DMS114 treated with DMSO at 0.1 percent for 48 hours (cell line): Measurements from ENCODE around the gene CDC42EP1.

Experiments used
- DNase-seq: peaks from one replicate; lab custom pipeline; 2025; ENCODE audit not compliant: unreplicated experiment; lab: John Stamatoyannopoulos, UW

The CDC42EP1 gene

GRCh38 chr22:37559521-37559900, 769 bp upstream of the CDC42EP1 start:
- no peak for DNase-seq

DNA sequence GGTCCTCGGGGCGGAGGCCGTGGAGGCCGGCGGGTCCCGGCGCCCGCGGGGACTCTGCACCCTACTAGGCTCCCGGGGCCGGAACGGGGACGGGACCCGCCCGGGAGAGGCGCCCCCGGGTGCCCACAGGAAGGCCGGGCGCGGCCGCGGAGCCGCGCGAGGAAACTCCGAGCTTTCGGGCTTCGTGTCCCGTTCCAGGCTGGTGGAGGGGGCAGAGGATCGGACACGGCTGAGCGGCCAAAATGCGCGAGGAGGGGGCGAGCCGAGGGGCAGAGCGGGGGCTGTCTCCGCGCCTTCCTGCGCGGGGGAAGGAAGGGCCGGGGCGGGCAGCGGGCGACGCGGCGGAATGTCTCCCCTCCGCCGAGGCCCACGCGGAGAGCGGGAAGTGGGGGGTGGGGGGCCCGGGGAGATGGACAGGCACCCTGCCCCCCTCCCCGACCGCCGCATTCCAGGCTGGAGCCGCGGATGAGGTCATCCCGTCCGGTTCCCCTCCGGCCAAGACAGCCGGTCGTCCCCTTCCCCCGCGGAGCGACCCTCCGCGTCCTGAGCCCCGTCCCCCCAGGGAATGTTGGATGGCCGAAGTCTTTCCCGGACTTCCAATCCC, 430 bp downstream of the CDC42EP1 start:
- no peak for DNase-seq

GRCh38 chr22:37561212-37562048, 1.1 kb downstream of the CDC42EP1 start:
- DNase-seq = peak; percentile 62

DNA sequence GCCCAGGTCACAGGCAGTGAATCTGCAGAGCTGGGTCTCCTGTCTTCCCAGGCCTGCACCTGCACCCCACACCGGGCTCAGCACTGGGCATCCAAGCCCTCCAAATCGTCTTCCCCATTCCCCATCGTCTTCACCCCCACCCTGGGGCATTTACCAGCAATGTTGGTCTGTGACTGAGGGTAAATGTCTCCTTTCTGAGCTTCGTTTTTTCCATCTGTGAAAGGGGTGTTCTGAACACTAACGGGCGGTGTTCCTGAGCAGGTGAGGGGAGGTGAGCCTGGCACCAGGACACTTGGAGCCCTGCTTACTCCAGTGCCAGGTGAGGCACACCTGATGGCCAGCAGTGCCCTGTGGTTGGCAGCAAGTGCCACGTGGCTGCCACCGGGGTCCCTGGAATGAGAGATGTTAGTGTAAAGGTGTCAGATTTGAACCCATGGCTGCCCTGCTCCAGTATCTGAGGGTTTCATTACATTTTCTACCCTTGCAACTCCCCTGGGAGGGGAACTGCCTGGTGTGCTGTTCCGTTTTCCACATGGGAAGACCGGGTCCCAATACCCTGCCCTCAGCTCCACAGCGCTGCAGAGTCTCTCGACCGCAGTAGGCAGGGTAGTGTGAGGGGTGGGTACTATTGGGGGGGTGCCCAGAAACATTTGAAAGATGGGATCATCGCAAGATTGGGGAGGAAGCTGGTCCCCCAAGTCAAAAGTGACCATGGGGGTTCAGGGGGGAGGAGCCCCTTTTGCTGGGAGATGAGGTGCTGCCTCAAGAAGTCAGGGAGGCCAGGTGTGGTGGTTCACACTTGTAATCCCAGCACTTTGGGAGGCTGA, 2.0 kb downstream of the CDC42EP1 start:
- DNase-seq = no peak

DNA sequence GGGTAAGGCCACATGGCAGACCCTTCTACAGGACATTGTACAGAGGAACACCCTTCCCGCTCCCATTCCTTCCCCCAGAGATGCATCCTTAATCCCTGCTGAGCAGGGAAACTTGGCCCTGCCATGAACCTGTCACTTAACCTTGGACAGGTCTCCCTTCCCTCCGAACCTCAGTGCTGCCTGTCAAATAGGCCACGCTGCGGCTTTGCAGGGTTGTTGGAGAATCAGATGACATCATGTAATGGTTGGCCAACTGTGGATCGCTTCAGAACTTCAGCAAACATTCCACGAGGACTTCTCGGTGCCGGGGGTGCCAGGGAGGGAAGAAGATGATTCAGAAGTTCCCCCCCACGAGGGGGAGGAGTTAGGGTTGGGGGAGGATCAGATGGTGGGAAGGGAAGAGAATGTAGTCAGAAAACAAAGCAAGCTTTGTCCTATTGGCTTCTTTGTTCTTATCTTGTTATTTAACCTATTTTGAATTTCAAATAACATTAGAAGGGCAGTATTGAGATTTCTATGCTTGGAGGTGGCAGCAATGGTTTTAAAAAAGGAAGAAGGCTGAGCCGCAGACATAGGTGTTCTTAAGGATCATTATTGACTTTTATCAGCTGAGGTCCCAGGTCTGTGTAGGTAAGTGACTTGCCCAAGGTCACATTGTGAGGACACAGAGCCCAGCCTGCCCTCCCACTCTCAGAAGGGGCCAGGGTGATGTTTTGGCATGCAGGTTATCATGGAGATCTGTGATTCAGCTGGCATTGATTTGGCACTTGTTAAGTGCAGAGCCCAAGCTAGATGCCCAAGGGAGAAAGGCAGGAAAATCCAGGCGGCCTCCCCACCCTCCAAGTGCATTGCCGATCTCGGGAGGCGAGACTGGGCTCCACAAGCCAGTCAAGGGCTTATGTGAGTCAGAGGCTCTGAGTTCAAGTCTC, 3.1 kb downstream of the CDC42EP1 start:
- no peak for DNase-seq

GRCh38 chr22:37564111-37564711, 3.9 kb downstream of the CDC42EP1 start:
- no peak for DNase-seq

DNA sequence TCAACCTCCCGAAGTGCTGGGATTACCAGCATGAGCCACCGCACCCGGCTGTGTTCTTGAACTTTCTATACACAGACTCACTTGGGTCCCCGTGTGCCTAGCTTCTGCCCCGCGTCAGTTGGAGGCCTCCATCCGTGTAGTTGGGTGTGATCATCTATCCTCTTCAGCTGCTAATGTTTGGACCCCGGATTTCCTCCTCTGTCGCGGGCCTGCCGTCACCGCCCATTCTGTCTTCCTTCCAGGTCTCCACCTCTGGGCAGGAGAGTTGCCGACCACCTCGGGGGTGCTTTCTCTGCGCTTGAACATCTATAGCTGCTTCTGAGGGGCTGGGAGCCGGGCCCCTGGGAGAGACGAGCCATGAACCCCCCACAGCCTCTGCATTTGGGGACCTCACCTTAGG, 5.5 kb downstream of the CDC42EP1 start:
- no peak for DNase-seq

DNA sequence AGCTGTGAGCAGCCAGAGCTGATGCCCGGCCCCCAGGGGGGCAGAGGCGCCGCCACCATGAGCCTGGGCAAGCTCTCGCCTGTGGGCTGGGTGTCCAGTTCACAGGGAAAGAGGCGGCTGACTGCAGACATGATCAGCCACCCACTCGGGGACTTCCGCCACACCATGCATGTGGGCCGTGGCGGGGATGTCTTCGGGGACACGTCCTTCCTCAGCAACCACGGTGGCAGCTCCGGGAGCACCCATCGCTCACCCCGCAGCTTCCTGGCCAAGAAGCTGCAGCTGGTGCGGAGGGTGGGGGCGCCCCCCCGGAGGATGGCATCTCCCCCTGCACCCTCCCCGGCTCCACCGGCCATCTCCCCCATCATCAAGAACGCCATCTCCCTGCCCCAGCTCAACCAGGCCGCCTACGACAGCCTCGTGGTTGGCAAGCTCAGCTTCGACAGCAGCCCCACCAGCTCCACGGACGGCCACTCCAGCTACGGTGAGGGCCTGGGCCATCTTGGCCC, 6.1 kb downstream of the CDC42EP1 start:
- no peak for DNase-seq

- DNase-seq = no peak
These were observed 6.9 kb downstream of the CDC42EP1 start for GRCh38 chr22:37566903-37567798.

DNA sequence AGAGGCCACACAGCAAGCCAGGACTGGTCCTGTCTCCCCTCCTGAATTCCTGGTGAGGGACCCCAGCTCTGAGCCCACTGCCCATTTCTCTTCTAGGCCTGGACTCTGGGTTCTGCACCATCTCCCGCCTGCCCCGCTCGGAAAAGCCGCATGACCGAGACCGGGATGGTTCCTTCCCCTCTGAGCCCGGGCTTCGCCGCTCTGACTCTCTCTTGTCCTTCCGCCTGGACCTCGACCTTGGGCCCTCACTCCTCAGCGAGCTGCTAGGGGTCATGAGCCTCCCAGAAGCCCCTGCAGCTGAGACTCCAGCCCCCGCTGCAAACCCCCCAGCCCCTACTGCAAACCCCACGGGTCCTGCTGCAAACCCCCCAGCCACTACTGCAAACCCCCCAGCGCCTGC, 7.7 kb downstream of the CDC42EP1 start:
- DNase-seq = no peak

- no peak for DNase-seq
These were observed 8.2 kb downstream of the CDC42EP1 start for GRCh38 chr22:37568448-37569008.

DNA sequence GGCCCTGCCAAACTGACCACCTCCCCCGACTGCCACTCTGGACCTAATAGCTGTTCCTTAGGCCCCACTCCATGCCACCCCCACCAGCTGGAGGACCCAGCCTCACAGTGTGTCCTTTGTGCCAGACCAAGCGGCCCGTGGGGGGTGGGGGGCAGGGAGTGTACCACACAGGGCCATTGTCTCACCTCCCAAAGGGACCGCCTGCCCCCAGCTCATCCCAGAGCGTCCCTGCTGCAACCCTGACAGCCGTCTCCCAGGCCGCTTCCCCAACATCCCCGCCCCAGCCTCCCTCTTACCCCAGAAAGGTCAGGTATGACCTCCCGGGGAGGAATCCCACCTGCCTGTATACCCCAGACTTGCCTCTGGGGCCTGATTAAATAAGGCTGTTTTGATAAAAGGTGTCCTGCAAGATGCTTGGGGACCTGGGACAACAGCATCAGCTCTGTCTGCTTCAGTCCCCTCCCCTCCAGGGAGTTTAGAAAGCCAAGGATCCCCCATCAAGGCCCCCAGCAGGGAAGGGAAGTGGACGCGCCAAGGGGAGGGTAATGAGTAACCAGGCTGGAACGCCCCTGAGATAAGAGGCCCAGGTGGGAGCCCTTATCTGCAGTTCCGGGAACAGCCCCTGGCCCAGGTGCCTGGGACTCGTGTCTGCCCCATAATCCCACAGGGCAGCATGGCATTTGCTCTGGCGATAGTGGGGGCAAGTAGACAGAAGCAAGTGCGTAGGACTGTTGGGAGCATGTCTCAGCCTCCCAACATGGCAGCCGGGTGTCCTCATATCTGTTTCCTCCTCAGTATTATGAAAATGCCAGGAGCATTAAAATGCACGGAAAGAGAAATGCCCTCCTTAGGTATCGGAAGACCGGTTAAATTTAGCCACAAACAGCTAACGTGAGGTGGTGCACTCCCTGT, 9.0 kb downstream of the CDC42EP1 start:
- no peak for DNase-seq

DNA sequence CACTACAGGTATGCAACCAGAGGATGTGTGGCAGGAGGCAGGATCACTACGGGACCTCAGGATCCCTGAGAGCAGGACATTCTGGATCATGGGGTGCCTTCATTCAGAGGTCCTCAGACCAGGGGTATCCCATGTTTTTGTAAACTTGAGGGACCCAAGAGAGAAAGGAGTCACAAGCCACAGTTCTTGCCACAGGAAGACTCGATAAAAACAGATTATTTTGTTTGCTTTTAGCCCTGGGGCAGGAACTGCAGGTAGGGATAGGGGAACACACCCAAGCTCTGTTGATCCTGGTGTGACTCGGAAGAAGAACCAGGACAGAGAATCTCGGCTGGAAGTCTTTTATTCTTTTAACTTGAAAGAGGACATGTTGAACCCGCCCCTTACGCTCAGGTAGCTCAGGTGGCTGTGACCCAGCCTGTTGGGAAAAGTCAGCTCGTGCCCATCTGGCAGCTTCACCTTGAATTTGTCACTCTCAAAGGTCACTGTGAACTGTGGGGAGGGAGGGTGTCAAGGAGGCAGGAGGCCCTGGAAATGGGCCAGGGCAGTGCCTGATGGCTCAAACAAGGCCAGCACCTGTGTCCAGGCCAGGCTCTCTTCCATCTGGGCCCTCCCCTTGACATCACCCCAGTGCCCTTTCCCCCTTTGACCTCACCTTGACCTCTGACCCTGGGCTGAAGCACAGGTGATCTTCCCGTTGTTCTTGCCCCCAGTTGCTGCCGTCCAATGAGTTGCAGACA, 9.8 kb downstream of the CDC42EP1 start:
- DNase-seq = no peak

GRCh38 chr22:37570661-37570976, 10.3 kb downstream of the CDC42EP1 start:
- no peak for DNase-seq

DNA sequence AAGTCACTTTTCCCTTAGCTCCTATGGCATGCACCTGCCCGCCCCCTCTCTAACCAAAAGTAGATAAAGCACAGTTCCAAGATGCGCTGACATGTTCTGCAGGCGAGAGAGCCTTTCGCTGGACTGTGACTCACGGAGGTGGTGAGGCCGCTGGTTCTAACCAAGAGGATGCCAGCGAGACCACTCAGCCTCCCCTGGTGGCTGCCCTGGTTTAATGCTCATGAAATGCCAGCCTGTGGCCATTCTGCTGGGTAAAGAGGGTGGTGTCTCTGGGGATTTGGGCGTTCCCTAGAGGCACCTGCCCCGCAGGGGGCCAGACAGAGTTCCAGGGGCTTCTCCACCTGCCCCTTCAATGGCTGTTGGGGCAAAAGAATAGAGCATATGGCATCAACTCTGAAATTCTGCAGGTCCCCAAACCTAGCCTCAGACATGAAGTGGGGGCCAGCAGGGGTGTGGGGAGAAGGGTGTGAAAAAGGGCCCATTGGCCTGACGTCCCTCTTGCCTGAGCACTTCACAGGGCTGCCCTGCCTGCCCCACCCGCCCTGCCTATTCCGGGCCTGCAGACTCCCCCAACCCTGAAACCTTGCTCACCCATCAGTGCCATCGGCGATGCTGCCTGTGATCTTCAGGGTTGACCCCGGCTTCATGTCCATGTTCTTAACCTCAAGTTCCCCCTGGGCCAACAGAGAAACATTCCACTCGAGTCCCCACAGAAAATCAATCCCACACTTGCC, 11.1 kb downstream of the CDC42EP1 start:
- DNase-seq = no peak

DNA sequence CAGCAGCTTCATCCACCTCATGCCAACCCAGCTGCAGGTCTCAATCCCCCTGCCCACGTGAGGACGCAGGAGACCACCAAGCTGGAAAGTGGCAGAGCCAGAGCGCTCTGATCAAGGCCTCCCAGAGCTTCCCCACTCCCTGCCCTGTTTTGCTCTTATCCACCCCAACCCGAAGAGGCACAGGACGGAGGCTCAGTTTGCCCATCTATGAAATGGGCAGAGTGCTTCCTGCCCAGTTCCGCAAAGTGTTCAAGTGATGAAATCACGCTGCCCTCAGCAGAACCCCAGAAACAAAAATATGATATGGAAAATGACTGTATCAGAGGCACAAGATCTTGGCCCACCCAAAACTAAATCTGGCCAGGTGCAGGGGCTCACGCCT, 11.7 kb downstream of the CDC42EP1 start:
- DNase-seq = no peak
